HTERT RPE-1 (cell line): ENCODE measurements around the gene ZNF311.
"Not testable (repeated sequence)": the region's sequence is repeated elsewhere in the genome, so short reads cannot be mapped to it uniquely, and the experiment has no call there.

ENCODE experiments used
- in situ Hi-C: fragments of 300-500 bp; cut with MboI; formaldehyde crosslinking; loops from 4 replicates; pipeline ENCODE4 v1.14.3; 2020; ENCODE audit warnings: low sequenced_read_pairs

The ZNF311 gene

DNA sequence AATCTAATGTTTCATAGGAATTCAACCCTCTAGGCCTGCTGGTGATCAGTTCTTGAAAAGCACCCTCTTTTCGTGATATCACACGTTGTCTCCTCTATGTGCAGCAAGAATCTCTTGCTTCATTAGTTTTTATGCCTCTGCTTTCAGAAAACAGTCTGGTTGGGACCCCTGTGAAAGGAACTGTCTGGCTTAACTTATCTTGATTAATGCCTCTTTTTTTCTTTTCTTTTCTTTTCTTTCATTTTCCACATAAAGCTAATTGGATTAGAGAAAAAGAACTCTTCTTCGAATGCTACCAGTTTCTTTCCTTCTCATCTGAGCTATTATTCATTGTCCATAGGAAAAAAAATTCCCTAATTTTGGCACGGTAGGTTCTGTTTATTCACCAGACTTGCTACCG is 21.3 kb downstream of the ZNF311 start:
- in situ Hi-C loops: no loop called here

DNA sequence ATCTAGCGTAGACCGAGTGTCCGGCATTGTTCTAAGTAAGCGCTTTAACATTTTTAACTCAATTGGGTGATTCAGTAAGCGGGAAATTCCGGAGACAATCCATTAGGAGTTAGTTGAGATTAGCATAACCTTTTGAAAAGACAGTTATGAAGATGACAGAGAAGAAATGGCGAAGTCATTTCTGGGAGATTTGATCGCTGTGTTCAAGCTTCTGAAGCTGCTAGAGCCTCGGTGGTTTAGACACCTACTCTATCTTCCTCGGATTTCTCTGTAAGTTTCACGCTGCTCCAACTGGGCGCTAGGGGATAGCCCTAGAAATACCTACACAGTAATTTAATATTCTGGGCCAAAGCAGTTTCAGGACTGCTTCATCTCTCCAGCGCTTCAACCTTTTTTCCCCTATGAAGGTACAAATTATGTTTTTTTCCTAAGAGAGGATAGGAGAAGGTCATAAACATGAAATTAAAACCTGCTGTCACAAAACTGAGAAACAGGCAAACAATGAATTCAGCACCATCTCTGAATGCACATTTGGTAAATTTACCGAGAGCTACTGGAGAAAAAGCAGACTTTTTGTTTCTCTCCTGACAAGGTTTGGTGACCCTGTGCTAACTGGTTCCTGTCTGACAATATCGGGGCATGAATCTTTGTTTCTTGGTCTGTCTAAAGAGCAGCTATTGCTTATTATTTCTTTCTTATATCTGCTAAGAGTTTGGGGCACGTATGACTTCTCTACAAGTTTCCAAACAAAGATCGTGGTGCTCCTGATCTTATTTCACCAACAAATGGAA is 22.4 kb downstream of the ZNF311 start:
- in situ Hi-C loops: no loop called here

DNA sequence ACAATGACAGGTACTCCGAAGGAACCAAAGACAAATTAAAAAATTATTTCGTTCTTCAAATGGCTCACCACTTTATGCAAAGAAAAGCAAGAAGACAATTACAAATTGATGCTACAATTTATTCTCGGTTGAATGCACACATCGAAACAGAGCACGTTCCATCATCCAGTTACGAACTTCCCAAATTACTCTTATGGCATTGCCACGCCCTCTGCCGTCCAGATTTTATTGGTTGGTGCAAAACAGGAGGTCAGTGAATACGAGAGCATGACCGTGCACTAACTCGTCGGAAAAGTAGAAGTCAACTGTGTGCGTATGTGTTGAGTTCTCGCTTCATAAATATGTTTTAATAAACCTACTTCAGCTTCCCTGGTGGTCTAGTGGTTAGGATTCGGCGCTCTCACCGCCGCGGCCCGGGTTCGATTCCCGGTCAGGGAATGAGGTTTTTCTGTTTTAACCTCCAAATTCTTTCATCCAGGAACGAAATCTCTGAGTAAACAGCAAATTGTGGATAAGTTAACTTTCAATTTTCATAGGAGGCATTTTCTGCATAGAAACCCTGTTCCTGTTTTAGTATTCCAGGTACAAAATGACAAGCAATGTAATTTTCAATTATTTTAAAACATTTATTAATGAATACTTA is 23.2 kb downstream of the ZNF311 start:
- in situ Hi-C loops: no loop called here

DNA sequence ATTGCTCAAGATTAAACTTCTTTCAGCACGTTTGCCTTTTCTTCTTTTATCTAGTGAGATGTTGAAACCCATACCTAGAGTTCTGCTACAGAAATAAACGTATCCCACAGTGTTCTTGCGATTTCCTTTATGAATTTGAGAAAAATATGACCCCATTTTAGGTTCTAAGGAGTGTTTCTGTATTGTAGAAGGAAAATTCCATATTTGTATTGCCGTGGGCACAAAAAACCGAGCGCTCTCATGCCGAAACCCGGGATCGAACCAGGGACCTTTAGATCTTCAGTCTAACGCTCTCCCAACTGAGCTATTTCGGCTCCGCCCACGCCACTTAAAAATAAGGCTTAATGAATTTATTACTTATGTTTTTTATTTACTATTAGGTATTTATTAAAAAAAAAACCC is 23.7 kb downstream of the ZNF311 start:
- in situ Hi-C loops: no loop called here

- in situ Hi-C loops: no loop called here
Observed at GRCh38 chr6:28980852-28981430, 24.2 kb downstream of the ZNF311 start.

GRCh38 chr6:28980137-28980851 is 24.8 kb downstream of the ZNF311 start:
- in situ Hi-C loops: no loop called here

GRCh38 chr6:28979679-28980078 is 25.4 kb downstream of the ZNF311 start:
- in situ Hi-C loops: no loop called here

DNA sequence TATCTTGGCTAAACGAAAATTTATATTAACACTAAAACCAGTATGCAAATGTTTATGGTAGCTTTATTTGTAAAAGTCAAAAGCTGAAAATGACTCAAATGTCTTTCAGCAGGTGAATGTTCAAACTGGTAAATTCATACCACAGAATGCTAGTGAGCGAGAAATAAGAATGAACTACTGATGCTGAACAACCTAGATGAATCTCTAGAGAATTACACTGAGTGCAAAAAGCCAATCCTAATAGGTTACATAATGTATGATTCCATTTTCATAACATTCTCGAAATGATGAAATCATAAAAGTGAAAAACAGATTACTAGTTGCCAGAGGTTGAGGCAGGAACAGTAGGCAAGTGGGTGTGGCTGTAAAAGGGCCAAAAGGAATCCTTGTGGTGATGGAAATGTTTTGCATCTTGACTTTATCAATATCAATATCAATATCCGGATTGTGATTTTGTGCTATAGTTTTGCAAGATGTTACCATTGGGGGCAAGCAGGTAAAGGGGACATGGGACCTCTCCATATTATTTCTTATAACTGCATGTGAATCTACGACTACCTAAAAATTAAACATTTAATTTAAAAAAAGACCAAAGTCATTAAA is 26.1 kb downstream of the ZNF311 start:
- in situ Hi-C loops: no loop called here

- in situ Hi-C loops: no loop called here
Observed at GRCh38 chr6:28978133-28978491, 27.0 kb downstream of the ZNF311 start.

- in situ Hi-C loops: no loop called here
Observed at GRCh38 chr6:28977341-28978132, 27.6 kb downstream of the ZNF311 start.

DNA sequence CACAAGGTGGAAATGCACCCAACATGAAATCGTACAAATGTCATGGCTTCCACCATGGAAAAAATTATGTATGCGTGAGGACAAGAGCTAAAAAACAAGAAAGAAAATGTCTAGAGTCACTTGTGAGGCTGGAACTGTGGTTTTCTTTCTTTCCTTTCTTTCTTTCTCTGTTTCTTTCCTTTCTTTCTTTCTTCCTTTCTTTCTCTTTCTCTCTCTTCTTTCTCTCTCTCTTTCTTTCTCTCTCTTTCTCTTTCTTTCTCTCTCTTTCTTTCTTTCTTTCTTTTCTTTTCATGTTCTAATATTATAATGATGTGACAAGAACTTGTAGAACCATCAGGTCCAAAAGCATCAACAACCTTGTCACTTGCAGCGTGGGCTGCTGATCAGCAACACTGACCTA is 28.4 kb downstream of the ZNF311 start:
- in situ Hi-C loops: no loop called here

GRCh38 chr6:28974505-28974904 is 30.6 kb downstream of the ZNF311 start:
- in situ Hi-C loops: no loop called here

GRCh38 chr6:28970056-28970455 is 35.1 kb downstream of the ZNF311 start:
- in situ Hi-C loops: not testable (repeated sequence)

DNA sequence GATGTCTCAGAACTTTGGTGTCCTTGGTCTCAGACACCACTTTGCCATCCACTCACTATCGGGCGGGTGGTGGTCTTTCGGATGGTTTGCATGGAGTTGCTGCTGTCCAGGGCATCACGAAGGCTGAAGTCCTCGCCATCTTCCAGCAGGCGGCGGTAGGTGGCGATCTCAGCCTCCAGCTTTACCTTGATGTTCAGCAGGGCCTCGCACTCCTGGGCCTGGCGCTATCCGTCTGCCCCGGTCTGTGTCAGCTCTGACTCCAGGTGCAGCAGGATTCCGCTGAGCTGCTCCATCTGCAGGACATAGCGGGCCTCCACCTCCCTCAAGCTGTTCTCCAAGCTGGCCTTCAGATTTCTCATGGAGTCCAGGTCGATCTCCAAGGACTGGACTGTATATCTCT is 36.0 kb downstream of the ZNF311 start:
- in situ Hi-C loops: no loop called here

GRCh38 chr6:28968476-28968875 is 36.6 kb downstream of the ZNF311 start:
- in situ Hi-C loops: no loop called here

- in situ Hi-C loops: no loop called here
Observed at GRCh38 chr6:28965706-28966105, 39.4 kb downstream of the ZNF311 start.

DNA sequence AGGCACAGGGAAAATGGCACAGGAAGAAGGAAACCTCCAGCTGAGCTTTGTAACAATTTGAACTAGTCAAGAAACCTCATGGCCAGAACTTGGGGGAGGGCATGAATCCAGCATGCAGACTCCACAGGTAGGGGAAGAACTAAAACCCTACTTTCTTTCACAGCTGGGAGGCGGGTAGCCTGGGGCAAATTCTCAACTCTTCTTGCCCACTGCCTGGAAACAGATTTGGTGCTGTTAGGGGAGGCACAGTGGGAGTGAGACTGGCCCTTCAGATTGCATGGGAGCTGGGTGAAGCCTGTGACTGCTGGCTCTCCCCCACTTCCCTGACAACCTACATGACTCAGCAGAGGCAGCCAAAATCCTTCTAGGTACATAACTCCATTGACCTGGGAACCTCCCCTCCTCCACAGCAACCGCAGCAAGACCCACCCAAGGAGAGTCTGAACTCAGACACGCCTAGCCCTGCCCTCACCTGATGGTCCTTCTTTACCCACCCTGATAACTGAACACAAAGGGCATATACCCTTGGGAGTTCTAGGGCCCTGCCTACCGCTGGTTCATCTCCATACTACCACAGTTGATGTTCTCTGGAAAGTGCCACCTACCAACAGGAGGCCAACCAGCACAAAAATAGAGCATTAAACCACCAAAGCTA is 44.1 kb downstream of the ZNF311 start:
- in situ Hi-C loops: no loop called here

- in situ Hi-C loops: not testable (repeated sequence)
Observed at GRCh38 chr6:28958561-28959243, 46.4 kb downstream of the ZNF311 start.

DNA sequence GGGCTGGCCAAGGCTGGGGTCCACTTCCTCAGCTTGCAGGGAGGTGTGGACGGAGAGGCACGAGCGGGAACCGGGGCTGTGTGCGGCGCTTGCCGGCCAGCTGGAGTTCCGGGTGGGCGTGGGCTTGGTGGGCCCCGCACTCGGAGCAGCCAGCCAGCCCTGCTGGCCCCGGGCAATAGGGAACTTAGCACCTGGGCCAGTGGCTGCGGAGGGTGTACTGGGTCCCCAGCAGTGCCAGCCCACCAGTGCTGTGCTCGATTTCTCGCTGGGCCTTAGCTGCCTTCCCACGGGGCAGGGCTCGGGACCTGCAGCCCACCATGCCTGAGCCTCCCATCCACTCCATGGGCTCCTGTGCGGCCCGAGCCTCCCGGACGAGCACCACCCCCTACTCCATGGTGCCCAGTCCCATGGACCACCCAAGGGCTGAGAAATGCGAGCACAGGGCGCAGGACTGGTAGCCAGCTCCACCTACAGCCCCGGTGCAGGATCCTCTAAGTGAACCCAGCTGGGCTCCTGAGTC is 47.3 kb downstream of the ZNF311 start:
- in situ Hi-C loops: not testable (repeated sequence)
